ENCODE data around the gene CUBN.
"Not testable (repeated sequence)": the region's sequence is repeated elsewhere in the genome, so short reads cannot be mapped to it uniquely, and the experiment has no call there.

CUBN gene

GRCh38 chr10:16857419-16857818, 272.2 kb downstream of the CUBN start:
- DNase-seq: no peak

GRCh38 chr10:16856567-16856966, 273.0 kb downstream of the CUBN start:
- DNase-seq: no peak

- DNase-seq: no peak
Observed at GRCh38 chr10:16856092-16856491, 273.5 kb downstream of the CUBN start.

GRCh38 chr10:16854623-16855022, 275.0 kb downstream of the CUBN start:
- DNase-seq: no peak

DNA sequence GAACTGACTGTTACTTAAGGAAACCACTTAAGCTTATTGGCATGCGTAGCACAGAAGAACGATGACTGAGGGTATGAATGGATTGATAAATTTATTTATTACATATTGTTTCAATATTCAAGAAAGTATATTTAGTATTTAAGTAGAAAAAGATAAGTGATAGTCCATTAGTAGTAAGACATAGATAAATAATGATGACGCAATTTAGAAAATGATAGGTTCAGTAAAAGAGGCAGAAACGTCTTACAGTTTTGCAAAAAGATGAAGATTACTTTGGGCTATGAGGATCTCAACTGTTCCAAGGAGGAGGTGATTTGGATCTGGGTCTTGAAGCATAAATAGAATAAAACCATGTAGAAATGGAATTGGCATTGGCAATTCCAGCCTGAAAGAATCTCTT, 275.8 kb downstream of the CUBN start:
- DNase-seq: no peak

DNA sequence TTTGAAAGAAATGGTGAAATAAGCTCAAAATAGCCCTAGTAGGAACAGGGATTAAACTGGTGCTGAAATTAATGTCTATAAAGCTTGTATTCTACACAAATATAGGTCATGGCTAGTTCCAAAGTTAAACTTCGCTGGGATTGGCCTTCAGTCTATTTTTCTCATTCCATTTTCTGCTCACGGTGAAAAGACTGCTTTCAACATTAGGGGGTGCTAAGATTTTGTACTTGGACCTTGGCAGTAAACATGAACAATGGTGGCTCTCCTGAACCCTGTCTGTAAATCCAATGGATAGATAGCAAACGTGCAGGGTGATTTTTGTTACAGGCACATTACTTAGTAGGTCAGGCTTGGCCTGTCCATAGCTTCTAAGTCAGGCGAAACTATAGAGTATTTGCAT, 276.4 kb downstream of the CUBN start:
- DNase-seq: no peak

DNA sequence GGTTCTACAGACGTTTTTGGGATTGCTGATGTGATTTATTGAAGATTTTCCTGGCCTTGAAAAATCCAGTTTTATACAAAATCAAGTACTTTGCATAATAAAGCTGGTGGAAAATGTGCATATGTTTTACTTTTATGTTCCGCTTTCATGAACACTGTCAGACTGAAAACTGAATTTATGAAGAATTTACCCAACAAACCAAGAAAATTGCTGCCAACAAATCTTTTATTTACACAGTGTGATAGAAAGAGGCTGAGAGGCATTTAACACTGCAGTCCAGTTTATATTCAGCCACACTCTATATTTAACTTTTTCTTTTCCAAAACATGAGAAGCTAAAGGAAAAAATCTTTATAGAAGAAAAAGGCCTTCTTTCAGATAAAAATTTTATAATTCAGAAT, 277.0 kb downstream of the CUBN start:
- no peak for DNase-seq

DNA sequence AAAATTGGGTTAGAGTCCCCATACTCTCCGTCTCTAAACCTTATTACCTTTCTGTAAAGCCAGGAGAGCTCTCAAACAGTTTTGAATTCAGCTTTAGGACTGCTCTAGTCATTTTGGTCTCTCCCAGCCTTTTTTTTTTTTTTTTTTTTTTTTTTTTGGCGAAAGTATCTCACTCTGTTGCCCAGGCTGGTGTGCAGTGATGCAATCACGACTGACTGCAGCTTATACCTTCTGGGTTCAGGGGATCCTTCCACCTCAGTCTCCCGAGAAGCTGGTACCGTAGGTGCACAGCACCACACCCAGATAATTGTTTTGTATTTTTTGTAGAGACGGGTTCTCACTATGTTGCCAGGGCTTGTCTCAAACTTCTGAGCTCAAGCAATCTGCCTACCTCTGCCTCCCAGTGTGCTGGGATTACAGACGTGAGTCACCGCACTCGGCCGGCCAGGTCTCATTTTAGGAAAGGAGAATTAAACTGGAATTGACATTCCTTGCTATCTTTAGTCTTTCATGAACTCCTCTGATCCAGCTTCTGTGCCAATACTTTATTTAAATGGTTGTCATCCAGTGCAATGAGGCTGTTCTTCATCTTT, 281.0 kb downstream of the CUBN start:
- DNase-seq: no peak

GRCh38 chr10:16847644-16848043, 282.0 kb downstream of the CUBN start:
- no peak for DNase-seq

- no peak for DNase-seq
Observed at GRCh38 chr10:16845248-16845647, 284.4 kb downstream of the CUBN start.

DNA sequence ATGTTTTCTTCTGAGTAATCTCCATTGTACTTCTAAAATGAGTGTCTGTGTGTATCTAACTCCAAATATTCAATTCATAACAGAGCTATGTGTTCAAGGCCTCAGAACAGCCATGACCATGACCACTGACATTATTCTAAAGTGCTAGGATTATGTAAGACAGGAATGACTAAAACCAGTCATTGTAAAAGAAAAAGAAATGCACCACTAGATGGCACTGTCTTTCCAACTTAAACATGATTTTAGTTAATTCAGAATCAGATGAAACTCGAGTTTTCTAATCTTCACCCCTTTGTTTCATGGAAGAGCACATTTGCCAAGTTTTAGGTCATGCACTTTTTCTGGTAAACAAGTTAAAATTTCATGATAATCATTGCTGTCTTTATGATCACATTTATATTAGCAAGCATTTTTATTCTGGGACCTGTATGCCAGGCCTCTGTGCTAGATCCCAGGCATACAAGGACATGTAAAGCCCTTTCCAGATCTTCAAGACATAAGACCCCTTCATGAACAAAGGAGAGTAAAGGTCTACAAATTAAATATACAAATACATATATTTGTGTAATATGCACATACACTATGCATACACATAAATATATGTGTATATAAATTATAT, 286.2 kb downstream of the CUBN start:
- peak; percentile 50 for DNase-seq

DNA sequence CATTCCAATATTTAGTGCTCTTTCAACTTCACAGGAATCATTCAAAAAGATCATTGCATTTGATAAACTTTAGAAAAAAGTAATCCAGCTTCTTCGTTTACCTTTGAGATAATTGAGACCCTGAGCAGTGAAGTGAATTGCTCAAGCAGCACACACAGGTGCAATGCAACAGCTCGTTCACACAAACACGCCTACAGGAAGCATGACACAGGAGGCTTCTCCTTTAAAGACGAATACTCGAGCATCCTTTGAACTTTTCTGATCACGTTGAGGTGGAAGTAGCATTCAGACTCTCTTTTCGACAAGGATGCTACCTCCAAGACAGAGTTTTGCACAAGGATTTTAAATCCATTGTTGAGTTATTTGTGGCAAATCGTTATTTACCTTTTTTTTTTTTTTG, 294.4 kb downstream of the CUBN start:
- no peak for DNase-seq

DNA sequence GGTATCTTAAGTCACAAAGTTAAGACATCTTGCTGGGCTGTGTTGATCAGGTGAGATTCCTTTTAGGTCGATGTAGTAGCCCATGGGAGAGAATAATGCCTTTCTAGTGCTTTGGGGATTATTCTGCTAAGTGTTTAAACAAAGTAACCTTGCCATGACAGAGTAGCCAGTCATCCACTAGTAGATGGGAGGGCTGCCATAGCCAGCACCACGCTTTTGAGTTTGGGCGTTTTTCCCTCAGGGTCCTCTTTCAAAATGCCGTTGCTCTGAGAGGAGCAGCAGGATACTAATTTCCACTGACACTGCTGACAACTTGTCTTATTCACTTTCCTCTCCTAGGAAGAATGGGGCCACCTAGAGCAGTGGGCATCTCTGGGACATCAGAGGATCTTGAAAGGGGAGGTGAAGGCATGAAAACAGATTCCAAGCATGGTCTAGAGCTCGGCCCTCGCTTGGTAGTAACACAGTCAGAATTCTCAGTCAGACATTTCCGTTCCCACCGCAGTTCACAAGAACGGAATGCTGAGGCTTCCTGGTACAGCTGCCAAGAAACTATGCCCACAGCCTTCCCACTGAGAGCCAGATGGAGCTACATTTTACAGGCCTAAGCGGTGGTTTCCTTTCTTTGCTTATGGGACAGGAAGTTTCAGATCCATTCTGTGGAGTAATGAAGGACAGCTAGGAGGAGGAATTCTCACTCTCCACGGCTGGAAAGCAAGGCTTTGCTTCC, 297.1 kb downstream of the CUBN start:
- DNase-seq: no peak

DNA sequence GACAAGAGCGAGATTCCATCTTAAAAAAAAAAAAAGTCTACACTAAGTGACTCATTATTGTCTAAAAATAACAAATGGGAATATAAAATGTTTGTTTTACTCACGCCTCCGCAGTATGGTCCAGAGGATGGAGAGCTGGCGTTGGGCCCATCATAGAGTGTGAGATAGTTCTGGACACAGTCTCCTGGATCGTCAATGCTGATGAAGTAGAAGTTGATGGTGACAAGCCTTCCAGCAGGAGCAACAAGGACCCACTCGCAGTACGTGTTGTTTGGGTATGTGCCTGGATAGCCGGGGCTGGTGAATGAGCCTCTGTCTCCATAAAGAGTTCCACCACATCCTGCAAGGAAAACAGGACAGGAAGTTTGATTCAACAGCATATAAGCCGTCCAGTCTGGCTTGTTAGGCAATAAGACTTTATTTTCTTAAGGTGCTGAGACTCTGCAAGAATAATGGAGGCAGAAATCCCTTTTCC, 300.9 kb downstream of the CUBN start:
- no peak for DNase-seq

DNA sequence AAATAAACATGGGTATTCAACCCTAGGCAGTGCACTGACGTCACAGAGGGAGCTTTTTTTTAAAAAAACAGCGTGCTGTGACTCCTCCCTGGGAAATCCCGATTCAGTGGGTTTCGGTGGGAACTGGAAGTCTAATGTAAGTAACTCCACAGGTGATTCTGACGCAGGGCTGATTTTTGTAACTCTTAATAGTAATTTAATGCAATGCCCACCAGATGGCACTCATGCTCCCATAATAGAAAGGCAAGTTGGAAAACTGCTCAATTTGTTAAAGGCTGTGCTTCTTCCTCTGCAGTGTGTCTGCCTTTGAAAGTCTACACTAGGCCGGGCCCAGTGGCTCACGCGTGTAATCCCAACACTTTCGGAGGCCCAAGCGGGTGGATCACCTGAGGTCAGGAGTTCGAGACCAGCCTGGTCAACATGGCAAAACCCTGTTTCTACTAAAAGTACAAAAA, 301.5 kb downstream of the CUBN start:
- peak; percentile 33 for DNase-seq

DNA sequence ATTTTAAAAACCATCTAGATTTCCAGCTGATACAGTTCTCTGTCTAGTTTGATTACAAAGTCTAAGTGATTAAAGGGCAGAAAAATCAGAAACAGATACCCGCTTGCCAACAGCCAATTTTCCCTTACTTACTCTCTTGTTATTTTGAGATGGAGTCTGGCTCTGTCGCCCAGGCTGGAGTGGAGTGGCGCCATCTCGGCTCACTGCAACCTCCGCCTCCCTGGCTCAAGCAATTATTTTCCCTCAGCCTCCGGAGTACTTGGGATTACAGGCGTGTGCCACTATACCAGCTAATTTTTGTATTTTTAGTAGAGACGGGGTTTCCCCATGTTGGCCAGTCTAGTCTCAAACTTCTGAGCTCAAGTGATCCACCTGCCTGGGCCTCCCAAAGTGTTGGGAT, 302.1 kb downstream of the CUBN start:
- not testable (repeated sequence) for DNase-seq

DNA sequence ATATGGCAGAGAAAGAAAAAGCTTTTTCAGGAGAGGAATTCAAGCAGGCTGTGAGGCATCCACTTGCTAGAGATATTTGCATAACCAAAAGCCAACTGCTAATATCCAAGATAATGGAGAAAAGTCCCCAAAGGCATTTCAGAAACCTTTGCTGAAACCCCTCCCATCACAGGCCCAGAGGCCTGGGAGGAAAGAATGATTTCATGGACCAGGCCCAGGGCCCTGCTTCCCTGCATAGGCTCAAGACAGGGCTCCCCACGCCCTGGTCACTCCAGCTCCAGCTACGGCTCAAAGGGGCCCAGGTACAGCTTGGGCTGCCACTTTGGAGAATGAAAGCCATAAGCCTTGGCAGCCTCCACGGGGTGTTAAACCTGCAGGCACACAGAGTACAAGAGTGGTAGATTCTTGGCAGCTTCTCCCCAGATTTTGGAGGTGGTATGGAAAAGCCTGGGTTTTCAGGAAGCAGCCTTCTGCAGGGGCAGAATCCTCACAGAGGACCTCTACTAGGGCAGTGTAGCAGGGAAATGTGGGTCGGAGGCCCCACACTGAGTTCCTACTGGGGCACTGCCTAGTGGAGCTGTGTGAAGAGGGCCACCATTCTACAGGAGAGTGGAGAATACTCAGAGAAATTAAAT, 306.8 kb downstream of the CUBN start:
- no peak for DNase-seq

DNA sequence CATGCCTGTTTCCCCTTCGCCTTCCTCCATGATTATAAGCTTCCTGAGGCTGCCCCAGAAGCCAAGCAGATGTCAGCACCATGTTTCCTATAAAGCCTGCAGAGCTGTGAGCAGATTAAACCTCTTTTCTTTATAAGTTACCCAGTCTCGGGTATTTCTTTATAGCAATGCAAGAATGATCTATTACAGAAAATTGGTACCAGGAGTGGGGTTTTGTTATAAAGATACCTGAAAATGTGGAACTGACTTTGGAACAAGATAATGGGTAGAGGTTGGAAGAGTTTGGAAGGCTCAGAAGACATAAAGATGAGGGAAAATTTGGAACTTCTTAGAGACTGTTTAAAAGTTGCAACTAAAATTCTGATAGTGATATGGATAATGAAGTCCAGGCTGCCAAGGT, 307.6 kb downstream of the CUBN start:
- no peak for DNase-seq

- no peak for DNase-seq
Observed at GRCh38 chr10:16820421-16820820, 309.2 kb downstream of the CUBN start.

- DNase-seq: no peak
Observed at GRCh38 chr10:16820018-16820417, 309.6 kb downstream of the CUBN start.

- DNase-seq: no peak
Observed at GRCh38 chr10:16819436-16819835, 310.2 kb downstream of the CUBN start.

- no peak for DNase-seq
Observed at GRCh38 chr10:16819026-16819425, 310.6 kb downstream of the CUBN start.

Measured in right kidney (tissue), 1 donor.